RWPE1 (cell line): Measurements from ENCODE around the gene GATA5.

Experiments
- CTCF ChIA-PET: fragments of 350-600 bp; sonication (Branson Sonifier 250); formaldehyde crosslinking; extraction: SDS; loops from one replicate; lab custom pipeline; 2021; lab: Yijun Ruan, JAX
- POLR2A ChIA-PET: fragments of 400-600 bp; formaldehyde crosslinking; extraction: SDS; loops from one replicate; lab custom pipeline; 2020; ENCODE audit warnings: antibody characterized with exemption; ENCODE audit not compliant: low non-redundant PET; lab: Yijun Ruan, JAX
- DNase-seq: peaks from one replicate; pipeline ENCODE4 v3.0.0; 2012; ENCODE audit warnings: low spot score
- H3K27ac ChIP-seq: fragments of 450-650 bp; 2 replicates; pipeline ENCODE4 v1.5.1; 2017
- CTCF ChIP-seq: fragments of 450-650 bp; conservative IDR thresholded peaks from 2 replicates; pipeline ENCODE4 v1.5.1; 2017; ENCODE audit warnings: low read depth, mild to moderate bottlenecking

Gene GATA5

GRCh38 chr20:62519826-62520225, 44.0 kb upstream of the GATA5 start:
- CTCF ChIA-PET: interaction anchor here (0.6 to 0.8 kb wide), 2 partner anchors 20 to 24 kb away, joined by 3 read pairs; no protein-coding TSS in a partner anchor
- POLR2A ChIA-PET: no interaction called here
- no peak overlapping the region for H3K27ac ChIP-seq
- no peak for TF ChIP-seq CTCF
- no peak for DNase-seq

DNA sequence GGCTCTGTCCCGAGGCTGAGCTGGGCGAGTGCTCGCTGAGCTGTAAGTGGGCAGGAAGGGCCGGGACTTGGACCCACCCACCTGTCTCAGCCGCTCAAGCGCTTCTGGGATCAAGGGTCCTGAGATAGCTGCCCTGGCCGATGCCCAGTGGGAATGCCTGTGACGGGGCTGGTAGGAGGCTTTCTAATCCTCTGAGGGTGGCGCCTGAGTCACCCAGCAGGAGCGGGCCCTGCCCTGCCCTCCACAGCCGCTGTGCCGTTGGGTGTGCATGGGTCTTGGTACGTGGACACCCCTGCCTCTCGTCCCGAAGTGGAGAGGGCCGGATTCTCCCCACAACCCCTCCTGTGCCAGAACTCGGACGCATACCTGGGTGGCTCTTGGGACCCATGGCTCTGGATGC, 43.1 kb upstream of the GATA5 start:
- no peak for DNase-seq
- no peak overlapping the region for H3K27ac ChIP-seq
- no peak for TF ChIP-seq CTCF
- POLR2A ChIA-PET: no interaction called here
- CTCF ChIA-PET: no interaction called here

DNA sequence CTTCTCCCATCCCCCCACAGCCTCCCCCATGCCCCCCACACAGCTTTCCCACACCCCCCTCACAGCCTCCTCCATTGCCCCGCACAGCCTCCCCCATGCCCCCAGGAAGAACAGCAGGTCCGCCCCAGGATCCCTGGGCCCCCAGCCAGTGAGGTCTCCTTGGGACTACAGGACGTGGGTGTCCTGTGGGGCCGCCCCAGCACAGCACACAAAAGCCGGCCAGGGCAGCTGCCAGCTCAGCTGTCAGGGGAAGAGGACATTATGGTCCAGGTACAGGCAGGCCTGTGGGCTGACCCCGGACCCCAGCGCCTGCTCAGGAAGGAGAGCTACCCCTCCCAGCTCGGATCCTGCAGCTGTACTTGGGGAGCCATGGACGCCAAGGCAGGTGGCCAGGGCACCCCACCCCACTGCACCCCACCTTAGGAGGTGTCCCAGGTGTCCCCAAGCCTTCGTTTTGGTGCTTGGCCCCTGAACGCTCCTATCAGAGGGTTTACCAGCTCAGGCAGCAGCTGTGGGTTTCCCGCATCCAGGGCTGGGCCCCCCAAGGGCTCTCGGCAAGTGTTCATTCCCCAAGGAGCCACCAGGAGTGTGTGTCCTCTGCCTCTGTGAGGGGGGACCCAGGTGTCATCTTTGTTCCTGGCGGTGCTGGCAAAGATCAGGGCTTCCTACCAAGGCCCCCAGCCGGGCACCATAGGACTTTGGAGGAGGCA, 42.3 kb upstream of the GATA5 start:
- DNase-seq: no peak
- H3K27ac ChIP-seq: no peak overlapping the region
- no peak for TF ChIP-seq CTCF
- POLR2A ChIA-PET: no interaction called here
- CTCF ChIA-PET: interaction anchor here (0.5 to 1.6 kb wide), 4 partner anchors 14 to 99 kb away, joined by 3 to 8 read pairs (median 4); no protein-coding TSS in a partner anchor

DNA sequence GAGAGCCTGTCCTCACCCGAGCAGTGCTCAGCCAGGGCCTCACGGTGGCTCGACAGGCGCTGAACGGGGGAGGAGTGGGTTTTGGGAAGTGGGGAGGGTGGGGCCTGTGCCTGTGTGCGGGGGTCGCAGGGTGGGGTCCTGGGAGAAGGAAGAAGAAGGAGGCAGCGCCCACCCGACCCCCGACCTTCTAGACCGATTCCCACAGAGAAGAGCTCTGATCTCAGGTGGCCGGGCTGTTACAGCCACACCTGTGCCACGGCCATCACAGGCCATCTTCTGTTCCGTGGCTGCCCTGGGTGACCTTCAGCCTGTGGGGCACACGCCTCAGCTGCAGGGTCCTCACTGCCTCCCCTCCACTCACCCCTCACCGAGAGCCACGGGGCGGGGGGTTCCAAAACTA, 41.4 kb upstream of the GATA5 start:
- TF ChIP-seq CTCF: no peak
- DNase-seq: no peak
- ChIA-PET POLR2A (interaction anchor here (0.6 kb wide), 1 partner anchor 16 kb away, joined by 4 read pairs; no protein-coding TSS in a partner anchor), CTCF (interaction anchor here (0.9 to 1.6 kb wide), 2 partner anchors 73 to 100 kb away, joined by 3 to 8 read pairs; no protein-coding TSS in a partner anchor)
- H3K27ac ChIP-seq: no peak overlapping the region

DNA sequence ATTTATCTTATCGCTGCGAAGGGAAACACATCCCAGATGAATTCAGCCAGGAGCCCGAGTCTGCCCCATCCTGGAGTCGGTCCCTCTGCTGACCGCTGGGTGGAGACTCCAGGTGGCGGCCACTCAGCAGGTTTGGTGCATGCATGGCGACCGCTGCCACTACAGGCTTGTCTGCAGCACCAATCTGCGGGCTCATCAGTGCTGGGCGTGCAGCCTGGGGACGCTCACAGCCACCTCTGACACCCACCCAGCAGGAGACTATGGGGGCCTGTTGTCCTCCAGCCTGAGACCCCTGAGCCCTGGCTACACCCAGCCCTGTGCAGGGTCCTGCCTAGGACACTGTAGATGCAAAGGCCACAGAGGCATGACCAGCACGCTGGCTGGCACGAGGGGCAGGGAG, 40.5 kb upstream of the GATA5 start:
- ChIA-PET POLR2A (no interaction called here), CTCF (interaction anchor here (0.7 to 1.6 kb wide), 8 partner anchors 12 to 640 kb away, joined by 3 to 10 read pairs (median 4); no protein-coding TSS in a partner anchor)
- H3K27ac ChIP-seq: no peak overlapping the region
- peak; percentile 48 for DNase-seq
- no peak; the same call in 1 of the 2 replicates for TF ChIP-seq CTCF

DNA sequence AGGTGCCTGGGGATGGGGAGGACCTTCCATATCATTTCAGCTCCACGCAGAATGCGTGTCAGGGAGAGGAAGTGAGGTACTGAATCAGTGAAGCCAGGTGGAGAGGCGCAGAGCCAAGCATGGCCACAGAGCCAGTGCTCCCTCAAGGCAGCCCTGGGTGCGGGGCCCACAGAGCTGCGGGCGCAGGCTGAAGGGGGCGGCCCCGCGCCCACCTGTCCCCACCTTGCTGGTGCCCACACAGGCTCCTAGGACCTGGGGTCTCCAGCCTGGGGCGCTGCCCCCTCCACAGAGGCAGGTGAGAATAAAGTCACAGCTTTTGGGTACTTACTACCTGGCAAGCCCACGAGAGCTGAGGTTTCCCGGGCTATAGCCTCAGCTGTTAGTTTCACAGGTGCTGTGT, 40.0 kb upstream of the GATA5 start:
- H3K27ac ChIP-seq: no peak overlapping the region
- no peak for TF ChIP-seq CTCF
- CTCF ChIA-PET: interaction anchor here (0.6 to 1.3 kb wide), 10 partner anchors 12 to 1728 kb away, joined by 3 to 10 read pairs (median 4); no protein-coding TSS in a partner anchor
- no peak for DNase-seq
- POLR2A ChIA-PET: no interaction called here
